ENCODE measurements around the gene SYT12. TPM values are rescaled to one million over a fixed set of nuclear protein-coding genes. Genes with fewer than 3 reads are reported as not detected.

Gene SYT12
- total RNA-seq, 1 experiment from 2014 or later: 4.8 TPM

DNA sequence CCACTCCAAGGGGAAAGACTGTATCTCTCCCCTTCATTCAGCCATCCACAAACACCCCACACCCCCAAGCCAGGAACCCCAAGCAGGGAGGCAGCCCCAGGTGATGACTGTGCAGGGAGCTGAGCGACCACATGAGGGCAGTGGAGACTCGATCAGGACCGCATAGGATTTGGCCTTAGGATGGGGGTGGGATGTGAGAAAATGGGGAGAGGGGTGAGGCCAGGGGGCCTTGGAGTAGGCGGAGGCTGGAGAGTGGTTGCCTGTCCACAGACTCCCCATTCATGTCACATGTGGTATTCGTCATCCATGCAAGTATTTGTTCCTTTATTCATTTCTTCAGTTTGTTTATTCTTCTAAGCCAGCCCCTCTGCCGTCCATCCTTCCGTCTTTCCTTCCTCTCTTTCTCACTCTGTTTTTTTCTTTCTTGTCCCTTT, 31.0 kb downstream of the SYT12 start:
- Histone ChIP-seq H3K9me2 (replicated peaks; ENCODE audit: low read length) (no peaks in the 10 kb centered on the region), H3K4me3 (ENCODE audit: low read length) (no peak overlapping the region), H2AFZ (ENCODE audit: low read length) (no peak overlapping the region), H3K9me3 (ENCODE audit: low read length) (no peaks in the 10 kb centered on the region), H4K20me1 (ENCODE audit: low read length) (no peaks in the 10 kb centered on the region), H3K79me2 (ENCODE audit: low read length) (peaks cover 24% of the 10 kb centered on the region), H3K4me2 (ENCODE audit: low read length) (peak overlapping the region; percentile 41; the same call in 1 of the 2 replicates), H3F3A (ENCODE audit: low read length, unreplicated experiment) (peaks cover 3% of the 10 kb centered on the region), H3K27me3 (ENCODE audit: low read length) (no peaks in the 10 kb centered on the region), H3K4me1 (ENCODE audit: insufficient read depth, low read length) (peaks cover 37% of the 10 kb centered on the region), H3K27ac (ENCODE audit: low read length) (peak overlapping the region; percentile 98), H3K36me3 (ENCODE audit: low read depth, low read length) (no peaks in the 10 kb centered on the region), H3K9ac (ENCODE audit: low read length) (peak overlapping the region; percentile 81)
- DNase-seq: peak; percentile 72
- BruUV-seq (replicated peaks): no TSS peak
- POLR2A ChIA-PET (ENCODE audit: unreplicated experiment): interaction anchor here (0.5 to 0.7 kb wide), 2 partner anchors 29 to 176 kb away, joined by 5 read pairs; no protein-coding TSS in a partner anchor
- CTCF ChIA-PET: interaction anchor here (0.5 to 1.0 kb wide), 4 partner anchors 9 to 170 kb away, joined by 3 to 11 read pairs (median 4); no protein-coding TSS in a partner anchor
- intact Hi-C loops (cut with micrococcal nuclease): loop anchor here (10.0 kb wide), 2 partner anchors 169 to 191 kb away; no protein-coding TSS in a partner anchor
- TF ChIP-seq, protein P1, sequence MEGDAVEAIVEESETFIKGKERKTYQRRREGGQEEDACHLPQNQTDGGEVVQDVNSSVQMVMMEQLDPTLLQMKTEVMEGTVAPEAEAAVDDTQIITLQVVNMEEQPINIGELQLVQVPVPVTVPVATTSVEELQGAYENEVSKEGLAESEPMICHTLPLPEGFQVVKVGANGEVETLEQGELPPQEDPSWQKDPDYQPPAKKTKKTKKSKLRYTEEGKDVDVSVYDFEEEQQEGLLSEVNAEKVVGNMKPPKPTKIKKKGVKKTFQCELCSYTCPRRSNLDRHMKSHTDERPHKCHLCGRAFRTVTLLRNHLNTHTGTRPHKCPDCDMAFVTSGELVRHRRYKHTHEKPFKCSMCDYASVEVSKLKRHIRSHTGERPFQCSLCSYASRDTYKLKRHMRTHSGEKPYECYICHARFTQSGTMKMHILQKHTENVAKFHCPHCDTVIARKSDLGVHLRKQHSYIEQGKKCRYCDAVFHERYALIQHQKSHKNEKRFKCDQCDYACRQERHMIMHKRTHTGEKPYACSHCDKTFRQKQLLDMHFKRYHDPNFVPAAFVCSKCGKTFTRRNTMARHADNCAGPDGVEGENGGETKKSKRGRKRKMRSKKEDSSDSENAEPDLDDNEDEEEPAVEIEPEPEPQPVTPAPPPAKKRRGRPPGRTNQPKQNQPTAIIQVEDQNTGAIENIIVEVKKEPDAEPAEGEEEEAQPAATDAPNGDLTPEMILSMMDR (conservative IDR thresholded peaks at IDR 0.05; ENCODE audit: low read depth, low read length): peak; percentile 94
- TF ChIP-seq EZH2 (IDR thresholded peaks at IDR 0.05; ENCODE audit: low read length, unreplicated experiment) (no peak), EZH2phosphoT487 (IDR thresholded peaks at IDR 0.05; ENCODE audit: borderline replicate concordance, low read length) (no peak)
- ATAC-seq: peak; percentile 18

DNA sequence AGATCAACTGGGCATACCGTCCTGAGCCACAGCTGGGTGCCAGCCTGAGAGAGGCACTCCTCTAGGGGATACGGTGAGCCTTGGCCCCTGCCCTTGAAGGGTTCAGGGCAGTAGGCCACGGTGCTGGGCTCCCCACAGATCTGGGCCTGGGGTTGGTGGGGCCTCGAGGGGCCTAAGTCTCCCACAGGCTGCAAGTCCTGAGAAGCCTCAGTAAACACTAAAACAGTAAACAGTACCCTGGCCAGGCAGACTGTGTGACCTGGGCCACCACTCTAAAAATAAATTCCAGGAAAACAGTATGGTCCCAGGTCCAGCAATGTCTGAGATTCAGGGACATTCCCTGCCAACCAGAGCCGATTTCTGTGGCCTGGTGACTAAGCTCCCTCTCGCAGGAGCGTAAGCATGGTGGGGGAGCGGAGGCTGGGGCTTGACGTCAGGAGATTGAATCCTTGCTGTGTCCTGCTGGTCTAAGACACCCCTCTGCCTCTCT, 31.5 kb downstream of the SYT12 start:
- Histone ChIP-seq H3F3A (ENCODE audit: low read length, unreplicated experiment) (peaks cover 3% of the 10 kb centered on the region), H3K9me2 (replicated peaks; ENCODE audit: low read length) (no peaks in the 10 kb centered on the region), H3K27me3 (ENCODE audit: low read length) (no peaks in the 10 kb centered on the region), H3K27ac (ENCODE audit: low read length) (peak overlapping the region; percentile 98), H3K9me3 (ENCODE audit: low read length) (no peaks in the 10 kb centered on the region), H3K4me1 (ENCODE audit: insufficient read depth, low read length) (peaks cover 37% of the 10 kb centered on the region), H3K4me3 (ENCODE audit: low read length) (no peak overlapping the region), H3K9ac (ENCODE audit: low read length) (peak overlapping the region; percentile 81), H2AFZ (ENCODE audit: low read length) (no peak overlapping the region), H3K36me3 (ENCODE audit: low read depth, low read length) (no peaks in the 10 kb centered on the region), H4K20me1 (ENCODE audit: low read length) (no peaks in the 10 kb centered on the region), H3K4me2 (ENCODE audit: low read length) (peak overlapping the region; percentile 41), H3K79me2 (ENCODE audit: low read length) (peaks cover 27% of the 10 kb centered on the region)
- ChIA-PET CTCF (interaction anchor here (0.5 to 1.2 kb wide), 5 partner anchors 8 to 263 kb away, joined by 3 to 5 read pairs (median 3); no protein-coding TSS in a partner anchor), POLR2A (ENCODE audit: unreplicated experiment) (interaction anchor here (0.5 to 1.0 kb wide), 3 partner anchors 176 to 320 kb away, joined by 4 to 6 read pairs (median 5); no protein-coding TSS in a partner anchor)
- intact Hi-C loops (cut with micrococcal nuclease): loop anchor here (10.0 kb wide), 2 partner anchors 170 to 190 kb away; no protein-coding TSS in a partner anchor
- no TSS peak for BruUV-seq (replicated peaks)
- TF ChIP-seq, protein P1 (conservative IDR thresholded peaks at IDR 0.05; ENCODE audit: low read depth, low read length): no peak
- TF ChIP-seq EZH2phosphoT487 (IDR thresholded peaks at IDR 0.05; ENCODE audit: borderline replicate concordance, low read length) (no peak), EZH2 (IDR thresholded peaks at IDR 0.05; ENCODE audit: low read length, unreplicated experiment) (no peak)
- DNase-seq (peak; percentile 69), ATAC-seq (peak; percentile 14)

All from PC-3 (cell line).